Type B pancreatic cell (in vitro differentiated cells): ENCODE measurements around the gene MMP3. TPM values are rescaled to one million over a fixed set of nuclear protein-coding genes. Genes with fewer than 3 reads are reported as not detected.

Experiments
- DNase-seq: peaks from one replicate; pipeline ENCODE4 v3.0.0; 2021; ENCODE audit warnings: mixed read lengths; ENCODE audit not compliant: unreplicated experiment; ENCODE audit errors: extremely low spot score
- H3K27ac Mint-ChIP-seq: 2 replicates; pipeline ENCODE4 v1.8.0; 2021; ENCODE audit warnings: mild to moderate bottlenecking, mixed read lengths
- H3K27me3 Mint-ChIP-seq: 2 replicates; pipeline ENCODE4 v1.8.0; 2021; ENCODE audit warnings: mixed read lengths
- H3K36me3 Mint-ChIP-seq: 2 replicates; pipeline ENCODE4 v1.8.0; 2021; ENCODE audit warnings: mixed read lengths
- H3K4me1 Mint-ChIP-seq: one replicate; pipeline ENCODE4 v1.8.0; 2021; ENCODE audit warnings: mixed read lengths; ENCODE audit not compliant: unreplicated experiment
- H3K4me3 Mint-ChIP-seq: 2 replicates; pipeline ENCODE4 v1.8.0; 2021; ENCODE audit warnings: mild to moderate bottlenecking, mixed read lengths
- H3K9me3 Mint-ChIP-seq: 2 replicates; pipeline ENCODE4 v1.8.0; 2021; ENCODE audit warnings: mixed read lengths
- CTCF ChIP-seq: fragments of 200-600 bp; sonication (generic); conservative IDR thresholded peaks from 2 replicates; pipeline ENCODE4 v1.5.0; 2021; ENCODE audit warnings: antibody characterized with exemption, mild to moderate bottlenecking
- total RNA-seq: library from RNA; stranded (reverse); gene quantifications from 2 replicates; pipeline ENCODE4 v1.2.1, GENCODE V29; 2021; ENCODE audit warnings: low replicate concordance

Gene MMP3
- total RNA-seq, 1 donor from 2014 or later = not detected

- Mint-ChIP-seq H3K9me3 (no peaks in the 10 kb centered on the region), H3K27ac (no peak overlapping the region), H3K27me3 (no peaks in the 10 kb centered on the region), H3K36me3 (no peaks in the 10 kb centered on the region), H3K4me1 (peaks cover 2% of the 10 kb centered on the region), H3K4me3 (no peak overlapping the region)
- TF ChIP-seq CTCF = no peak
- DNase-seq = no peak
These were observed 18.9 kb downstream of the MMP3 start for GRCh38 chr11:102824556-102824955.

DNA sequence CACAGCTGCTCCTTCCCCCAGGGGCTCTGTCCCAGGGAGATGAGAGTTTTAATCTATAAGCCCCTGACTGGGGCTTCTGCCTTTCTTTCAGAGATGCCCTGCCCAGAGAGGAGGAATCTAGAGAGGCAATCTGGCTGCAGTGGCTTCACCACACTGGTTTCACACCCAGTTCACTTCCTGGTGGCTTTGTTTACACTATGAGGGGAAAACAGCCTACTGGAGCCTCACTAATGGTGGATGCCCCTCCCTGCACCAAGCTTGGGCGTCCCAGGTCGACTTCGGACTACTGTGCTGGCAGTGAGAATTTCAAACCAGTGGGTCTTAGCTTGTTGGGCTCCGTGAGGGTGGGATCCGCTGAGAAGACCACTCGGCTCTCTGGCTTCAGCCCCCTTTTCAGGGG, 23.9 kb downstream of the MMP3 start:
- no peaks in the 10 kb centered on the region for H3K36me3 Mint-ChIP-seq
- no peak overlapping the region for H3K27ac Mint-ChIP-seq
- H3K4me3 Mint-ChIP-seq = no peak overlapping the region
- no peaks in the 10 kb centered on the region for H3K27me3 Mint-ChIP-seq
- DNase-seq = no peak
- no peak for TF ChIP-seq CTCF
- no peaks in the 10 kb centered on the region for H3K4me1 Mint-ChIP-seq
- H3K9me3 Mint-ChIP-seq = peaks cover 17% of the 10 kb centered on the region

DNA sequence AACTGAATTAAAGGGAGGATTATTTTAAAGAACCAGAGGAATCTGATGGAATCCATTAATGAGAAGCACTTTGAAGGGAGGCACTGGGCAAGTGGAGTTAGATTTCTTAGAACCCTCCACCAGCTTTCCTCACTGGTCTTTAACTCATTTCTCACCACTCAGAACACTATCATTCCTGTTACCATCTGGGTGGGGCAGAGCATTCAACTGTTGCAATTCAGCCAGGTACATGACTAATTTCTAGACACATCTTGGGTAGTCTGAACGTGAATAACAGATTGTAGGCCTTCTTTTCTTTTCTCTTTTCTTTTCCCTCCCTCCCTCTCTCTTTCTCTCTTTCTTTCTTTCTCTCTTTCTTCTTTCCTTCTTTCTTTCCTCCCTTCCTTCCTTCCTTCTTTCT, 29.9 kb downstream of the MMP3 start:
- no peak overlapping the region for H3K4me3 Mint-ChIP-seq
- TF ChIP-seq CTCF = no peak
- DNase-seq = no peak
- no peaks in the 10 kb centered on the region for H3K36me3 Mint-ChIP-seq
- no peak overlapping the region for H3K27ac Mint-ChIP-seq
- H3K27me3 Mint-ChIP-seq = no peaks in the 10 kb centered on the region
- H3K9me3 Mint-ChIP-seq = peaks cover 15% of the 10 kb centered on the region
- no peaks in the 10 kb centered on the region for H3K4me1 Mint-ChIP-seq

GRCh38 chr11:102812188-102812587, 31.2 kb downstream of the MMP3 start:
- no peak for DNase-seq
- no peaks in the 10 kb centered on the region for H3K27me3 Mint-ChIP-seq

GRCh38 chr11:102810950-102811660, 32.3 kb downstream of the MMP3 start:
- peak; percentile 68 for TF ChIP-seq CTCF
- no peaks in the 10 kb centered on the region for H3K4me1 Mint-ChIP-seq

More at GRCh38 chr11:102812188-102812587, 31.2 kb downstream of the MMP3 start:
- Mint-ChIP-seq H3K4me1 (no peaks in the 10 kb centered on the region), H3K36me3 (no peaks in the 10 kb centered on the region), H3K9me3 (peaks cover 8% of the 10 kb centered on the region), H3K27ac (no peak overlapping the region), H3K4me3 (no peak overlapping the region)
- no peak for TF ChIP-seq CTCF

More at GRCh38 chr11:102810950-102811660, 32.3 kb downstream of the MMP3 start:
- Mint-ChIP-seq H3K36me3 (no peaks in the 10 kb centered on the region), H3K9me3 (no peaks in the 10 kb centered on the region), H3K27me3 (no peaks in the 10 kb centered on the region), H3K27ac (no peak overlapping the region), H3K4me3 (no peak overlapping the region)
- DNase-seq = no peak
